ENCODE data around the gene LILRB4.
"Not testable (repeated sequence)": the region's sequence is repeated elsewhere in the genome, so short reads cannot be mapped to it uniquely, and the experiment has no call there.

LILRB4 gene

GRCh38 chr19:54662730-54663129 lies at the start of gene LILRB4:
LILRB4 (plus strand) TSS chr19:54662985; CDS start chr19:54663034, 49 bp downstream.
- DNase-seq, result no peak

- no peak for DNase-seq
Observed at GRCh38 chr19:54614726-54615125, 48.1 kb upstream of the LILRB4 start.

- DNase-seq, result no peak
Observed at GRCh38 chr19:54616057-54616456, 46.7 kb upstream of the LILRB4 start.

GRCh38 chr19:54616821-54617560 lies 45.8 kb upstream of the LILRB4 start:
- DNase-seq, result no peak

GRCh38 chr19:54620464-54620863 lies 42.3 kb upstream of the LILRB4 start:
- no peak for DNase-seq

- no peak for DNase-seq
Observed at GRCh38 chr19:54622431-54622830, 40.4 kb upstream of the LILRB4 start.

- DNase-seq, result not testable (repeated sequence)
Observed at GRCh38 chr19:54624234-54624633, 38.6 kb upstream of the LILRB4 start.

- not testable (repeated sequence) for DNase-seq
Observed at GRCh38 chr19:54624934-54625730, 37.7 kb upstream of the LILRB4 start.

GRCh38 chr19:54626757-54627156 lies 36.0 kb upstream of the LILRB4 start:
- no peak for DNase-seq

GRCh38 chr19:54627912-54628311 lies 34.9 kb upstream of the LILRB4 start:
- DNase-seq, result not testable (repeated sequence)

GRCh38 chr19:54630262-54630661 lies 32.5 kb upstream of the LILRB4 start, which contains the start of gene LILRB1:
LILRB1 (plus strand) TSS chr19:54630484; CDS start chr19:54631074, 590 bp downstream.
- peak; percentile 52 to 57 for DNase-seq

GRCh38 chr19:54630782-54631181 lies 32.0 kb upstream of the LILRB4 start:
- no peak for DNase-seq

GRCh38 chr19:54631489-54632337 lies 31.1 kb upstream of the LILRB4 start:
- DNase-seq, result not testable (repeated sequence)

GRCh38 chr19:54632517-54632916 lies 30.3 kb upstream of the LILRB4 start:
- not testable (repeated sequence) for DNase-seq

GRCh38 chr19:54633401-54633800 lies 29.4 kb upstream of the LILRB4 start:
- DNase-seq, result no peak

GRCh38 chr19:54636081-54636480 lies 26.7 kb upstream of the LILRB4 start:
- DNase-seq, result not testable (repeated sequence)

GRCh38 chr19:54638683-54639082 lies 24.1 kb upstream of the LILRB4 start:
- no peak for DNase-seq

GRCh38 chr19:54642953-54643352 lies 19.8 kb upstream of the LILRB4 start:
- not testable (repeated sequence) for DNase-seq

- DNase-seq, result not testable (repeated sequence)
Observed at GRCh38 chr19:54643583-54643982, 19.2 kb upstream of the LILRB4 start.

- DNase-seq, result no peak
Observed at GRCh38 chr19:54644056-54644455, 18.7 kb upstream of the LILRB4 start.

- no peak for DNase-seq
Observed at GRCh38 chr19:54646331-54646841, 16.4 kb upstream of the LILRB4 start.

- DNase-seq, result peak in 1 of 2 experiments; percentile 12
Observed at GRCh38 chr19:54648129-54648528, 14.7 kb upstream of the LILRB4 start.
